Transverse colon (tissue), 4 donors: Measurements from ENCODE around the gene AJAP1. TPM values are rescaled to one million over a fixed set of nuclear protein-coding genes. Genes with fewer than 3 reads are reported as not detected.

Experiments used
- DNase-seq: peaks from one replicate; pipeline ENCODE4 v3.0.0-alpha.2; 2019
- H3K27ac ChIP-seq, 4 donors: fragments of 200-600 bp; sonication (generic); 2 replicates each; pipeline ENCODE4 v1.5.1; 2016 to 2018; ENCODE audit warnings: inconsistent platforms in 4 of 4
- H3K27me3 ChIP-seq: fragments of 200-600 bp; sonication (generic); 2 replicates; pipeline ENCODE4 v1.5.1; 2017; ENCODE audit warnings: inconsistent platforms
- H3K36me3 ChIP-seq, 4 donors: fragments of 200-600 bp; sonication (generic); 2 replicates each; pipeline ENCODE4 v1.5.1; 2017 to 2019; ENCODE audit warnings: inconsistent platforms in 4 of 4
- H3K4me1 ChIP-seq, 4 donors: fragments of 200-600 bp; sonication (generic); 2 replicates each; pipeline ENCODE4 v1.5.1; 2017 to 2020; ENCODE audit warnings: inconsistent platforms in 4 of 4
- H3K4me3 ChIP-seq, 4 donors: fragments of 200-600 bp; sonication (generic); 1 replicate in 1 of 4; 2 replicates in 3 of 4; pipeline versions ENCODE4 v1.5.1 to v1.6.1; 2017 to 2019; ENCODE audit warnings: inconsistent platforms in 4 of 4
- H3K9me3 ChIP-seq, 2 donors: fragments of 200-600 bp; sonication (generic); 2 replicates each; pipeline ENCODE4 v1.5.1; 2017 to 2019; ENCODE audit warnings: inconsistent platforms in 2 of 2
- CTCF ChIP-seq, 5 experiments: fragments of 200-600 bp in 3 of 5; fragments of 450-650 bp in 2 of 5; sonication (generic) in 3 of 5; IDR thresholded peaks; 1 replicate in 2 of 5; 2 replicates in 3 of 5; pipeline ENCODE4 v1.5.1; 2016 to 2017; ENCODE audit warnings: antibody characterized with exemption in 5 of 5, inconsistent platforms in 3 of 5, mild to moderate bottlenecking in 2 of 5, moderate library complexity in 1 of 5
- EP300 ChIP-seq: sonication (generic); formaldehyde crosslinking; IDR thresholded peaks from one replicate; pipeline ENCODE4 v1.6.1; 2017; ENCODE audit warnings: antibody characterized with exemption, low read depth
- POLR2A ChIP-seq: fragments of 450-650 bp; IDR thresholded peaks from one replicate; pipeline ENCODE4 v1.6.1; 2016; ENCODE audit warnings: antibody characterized with exemption, mild to moderate bottlenecking, moderate library complexity
- POLR2AphosphoS5 ChIP-seq, 3 donors: sonication (generic); formaldehyde crosslinking; IDR thresholded peaks; one replicate each; pipeline ENCODE4 v1.6.1; 2016; ENCODE audit warnings: antibody characterized with exemption in 3 of 3
- WGBS, 2 donors: methylation state at CpG; one replicate each; pipeline ENCODE4 v1.1.5; 2018; ENCODE audit warnings: low coverage in 1 of 2; 5-methylcytosine and 5-hydroxymethylcytosine counted together
- in situ Hi-C, 4 donors: fragments of 200-750 bp; cut with MboI; loops; one replicate each; pipeline versions ENCODE4 v1.15.0 to v1.15.1; 2017; ENCODE audit warnings: low sequenced_read_pairs in 3 of 4, low pct_ligation_motif_present in 1 of 4, low pct_unique_long_range_greater_than_20kb in 1 of 4
- intact Hi-C: fragments of 100-400 bp; cut with DNase I; formaldehyde crosslinking; loops from one replicate; pipeline ENCODE4 v1.15.1; 2023; ENCODE audit warnings: low total_unique reads
- total RNA-seq, 4 donors: library from RNA; depleted of rRNA; stranded (reverse); fragments of >200 nt; gene quantifications; one replicate each; pipeline ENCODE4 v1.1.0, GENCODE V29; 2016

AJAP1 gene
- total RNA-seq, 4 donors from 2014 or later, result 0.14 to 0.16 TPM; not detected in 2

- intact Hi-C loops (no loop called here), in situ Hi-C loops (no loop called here)
- H3K4me1 ChIP-seq, result no peaks in the 10 kb centered on the region
- no peak overlapping the region for H3K4me3 ChIP-seq
- 64 to 73% methylated on average over 4 to 12 of the region's 12 CpGs for WGBS, 2 donors
- H3K36me3 ChIP-seq, result no peaks in the 10 kb centered on the region
- no peaks in the 10 kb centered on the region for H3K9me3 ChIP-seq
- H3K27me3 ChIP-seq, result no peaks in the 10 kb centered on the region
- TF ChIP-seq CTCF (IDR thresholded peaks at IDR 0.05), result no peak
- no peak for TF ChIP-seq POLR2A
- TF ChIP-seq EP300, result no peak
- no peak for TF ChIP-seq POLR2AphosphoS5 (IDR thresholded peaks at IDR 0.05)
- DNase-seq, result no peak
- no peak overlapping the region for H3K27ac ChIP-seq
These were observed 27.1 kb upstream of the AJAP1 start for GRCh38 chr1:4627353-4627752.

- WGBS, 2 donors, result 86 to 93% methylated on average over 3 to 7 of the region's 7 CpGs
- Histone ChIP-seq H3K27me3 (no peaks in the 10 kb centered on the region), H3K36me3 (no peaks in the 10 kb centered on the region), H3K4me3 (no peak overlapping the region), H3K9me3 (no peaks in the 10 kb centered on the region), H3K27ac (no peak overlapping the region), H3K4me1 (no peaks in the 10 kb centered on the region)
- intact Hi-C loops (no loop called here), in situ Hi-C loops (no loop called here)
- TF ChIP-seq EP300 (no peak), CTCF (IDR thresholded peaks at IDR 0.05) (no peak), POLR2AphosphoS5 (IDR thresholded peaks at IDR 0.05) (no peak), POLR2A (no peak)
- no peak for DNase-seq
These were observed 25.4 kb upstream of the AJAP1 start for GRCh38 chr1:4628992-4629391.

- in situ Hi-C loops, result no loop called here
These were observed 23.8 kb upstream of the AJAP1 start for GRCh38 chr1:4630561-4630960.

GRCh38 chr1:4631321-4631720 lies 23.1 kb upstream of the AJAP1 start:
- no peak for TF ChIP-seq POLR2AphosphoS5 (IDR thresholded peaks at IDR 0.05)
- no peak for TF ChIP-seq CTCF (IDR thresholded peaks at IDR 0.05)
- TF ChIP-seq POLR2A, result no peak
- TF ChIP-seq EP300, result no peak

More at GRCh38 chr1:4630561-4630960, 23.8 kb upstream of the AJAP1 start:
- TF ChIP-seq POLR2AphosphoS5 (IDR thresholded peaks at IDR 0.05) (no peak), CTCF (IDR thresholded peaks at IDR 0.05) (no peak), EP300 (no peak), POLR2A (no peak)
- no peaks in the 10 kb centered on the region for H3K27me3 ChIP-seq
- H3K4me1 ChIP-seq, result no peaks in the 10 kb centered on the region
- no peak overlapping the region for H3K27ac ChIP-seq
- DNase-seq, result no peak
- WGBS, 2 donors, result 65% methylated on average over 7 of the region's 7 CpGs; no CpG with 5 or more reads in 1 of the 2 donors
- H3K9me3 ChIP-seq, result no peaks in the 10 kb centered on the region
- no peaks in the 10 kb centered on the region for H3K36me3 ChIP-seq
- H3K4me3 ChIP-seq, result no peak overlapping the region
- intact Hi-C loops, result no loop called here

More at GRCh38 chr1:4631321-4631720, 23.1 kb upstream of the AJAP1 start:
- intact Hi-C loops (no loop called here), in situ Hi-C loops (no loop called here)
- WGBS, 2 donors, result 57 to 80% methylated on average over 2 to 5 of the region's 5 CpGs
- Histone ChIP-seq H3K27me3 (no peaks in the 10 kb centered on the region), H3K4me3 (no peak overlapping the region), H3K27ac (no peak overlapping the region), H3K4me1 (no peaks in the 10 kb centered on the region), H3K9me3 (no peaks in the 10 kb centered on the region), H3K36me3 (no peaks in the 10 kb centered on the region)
- no peak for DNase-seq
